ENCODE results near the gene MRPL14.
A peak's percentile ranks its signal among the peaks of the same experiment; 100 is the strongest.

The MRPL14 gene

DNA sequence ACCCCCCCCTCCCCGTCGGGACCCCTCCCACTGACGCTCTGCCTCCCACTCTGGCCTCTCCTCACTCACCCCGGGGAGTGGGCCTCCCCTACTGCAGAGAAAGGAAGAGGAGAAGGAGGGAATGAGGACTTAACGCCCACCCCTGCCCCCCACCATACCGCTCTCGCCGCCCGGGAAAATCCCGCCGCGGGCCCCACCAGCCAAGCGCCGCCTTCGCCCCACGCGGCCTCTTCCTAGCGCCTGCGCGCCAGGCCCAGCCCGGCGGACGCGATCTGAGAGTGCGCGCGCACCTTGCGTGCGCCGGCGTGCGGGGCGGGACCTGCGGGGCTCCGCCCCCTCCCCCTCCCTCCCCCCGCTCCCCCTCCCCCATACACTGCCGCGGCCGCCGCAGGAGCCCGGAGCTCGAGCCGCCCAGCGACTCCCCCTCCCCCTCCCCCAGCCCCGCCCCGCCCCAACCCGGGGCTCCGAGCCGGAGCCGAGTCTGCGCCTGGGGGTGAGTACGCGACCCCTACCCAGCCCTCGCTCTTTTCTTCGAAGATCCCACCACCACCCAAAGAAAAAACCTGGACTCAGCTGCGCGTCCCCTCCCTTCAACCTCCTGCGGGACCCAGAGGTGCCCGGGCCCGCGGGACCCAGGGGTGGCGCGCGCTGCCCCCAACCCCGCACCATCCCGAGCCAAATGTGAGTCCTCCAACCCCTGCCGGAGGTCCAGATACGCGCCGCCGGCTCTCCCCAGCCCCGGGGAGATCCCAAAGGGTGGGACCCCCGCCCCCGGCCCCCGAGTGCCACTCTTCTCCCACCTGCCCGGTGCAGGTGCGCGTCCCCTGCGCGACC is at the start of gene MRPL14, which contains the start of gene TMEM63B:
MRPL14 (minus strand) TSS at position 267 of the 834 bp plus-strand sequence. CDS start 10,841 bp downstream, outside the sequence.
TMEM63B (plus strand) TSS at position 369 of the 834 bp plus-strand sequence. CDS start 7,031 bp downstream, outside the sequence.
- peak; percentile 99 for DNase-seq (ENCODE audit: low spot score)

DNA sequence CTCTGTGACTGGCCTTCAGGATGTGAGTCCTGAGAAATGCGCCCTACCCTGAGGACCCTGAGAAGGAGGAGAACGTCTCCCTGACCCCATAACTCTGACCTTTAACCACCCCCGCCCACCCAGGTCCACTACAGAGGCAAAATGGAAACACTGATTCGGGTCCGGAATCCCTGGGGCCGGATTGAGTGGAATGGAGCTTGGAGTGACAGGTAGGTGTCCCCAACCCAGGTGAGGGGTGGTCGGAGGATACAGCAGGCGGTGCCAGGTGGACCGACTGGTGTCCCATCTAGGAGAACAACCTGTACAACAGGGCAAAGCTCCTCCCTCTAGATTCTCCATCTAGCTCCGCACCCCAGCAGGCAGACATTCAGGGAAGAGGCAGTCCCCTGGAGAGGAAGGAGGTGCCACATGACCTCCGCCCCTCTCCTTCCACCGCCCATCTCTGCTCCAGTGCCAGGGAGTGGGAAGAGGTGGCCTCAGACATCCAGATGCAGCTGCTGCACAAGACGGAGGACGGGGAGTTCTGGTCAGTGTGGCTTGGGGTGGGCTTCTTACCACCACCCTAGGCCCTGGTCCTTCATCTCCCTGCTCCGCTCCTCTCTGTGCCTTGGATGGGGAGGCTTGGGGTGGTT is 49.0 kb upstream of the MRPL14 start:
- no peak for DNase-seq (ENCODE audit: low spot score)

DNA sequence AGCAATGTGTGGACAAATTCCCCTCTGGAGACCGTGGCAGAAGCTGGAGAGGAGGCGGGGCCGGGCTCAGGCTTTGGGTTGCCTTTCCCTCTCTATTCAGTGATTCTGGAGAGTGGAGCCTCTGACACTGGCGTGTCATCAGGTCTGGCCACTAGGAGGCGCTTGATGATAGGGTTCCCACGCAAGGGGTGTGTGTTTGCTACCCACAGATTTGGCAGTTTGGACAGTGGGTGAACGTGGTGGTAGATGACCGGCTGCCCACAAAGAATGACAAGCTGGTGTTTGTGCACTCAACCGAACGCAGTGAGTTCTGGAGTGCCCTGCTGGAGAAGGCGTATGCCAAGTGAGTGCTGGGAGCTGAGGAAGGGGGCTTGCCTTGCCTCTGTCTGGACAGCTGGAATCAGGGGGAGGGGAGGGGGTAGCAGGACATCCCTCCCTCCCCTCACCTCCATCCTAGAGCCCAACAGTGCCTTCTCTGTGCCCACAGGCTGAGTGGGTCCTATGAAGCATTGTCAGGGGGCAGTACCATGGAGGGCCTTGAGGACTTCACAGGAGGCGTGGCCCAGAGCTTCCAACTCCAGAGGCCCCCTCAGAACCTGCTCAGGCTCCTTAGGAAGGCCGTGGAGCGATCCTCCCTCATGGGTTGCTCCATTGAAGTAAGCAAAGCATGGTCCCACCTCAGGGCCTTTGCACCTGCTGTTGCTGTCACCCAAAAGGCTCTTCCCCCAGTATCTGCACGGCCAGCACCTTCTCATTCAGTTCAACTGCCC is 45.7 kb upstream of the MRPL14 start:
- peak; percentile 93 for DNase-seq (ENCODE audit: low spot score)

DNA sequence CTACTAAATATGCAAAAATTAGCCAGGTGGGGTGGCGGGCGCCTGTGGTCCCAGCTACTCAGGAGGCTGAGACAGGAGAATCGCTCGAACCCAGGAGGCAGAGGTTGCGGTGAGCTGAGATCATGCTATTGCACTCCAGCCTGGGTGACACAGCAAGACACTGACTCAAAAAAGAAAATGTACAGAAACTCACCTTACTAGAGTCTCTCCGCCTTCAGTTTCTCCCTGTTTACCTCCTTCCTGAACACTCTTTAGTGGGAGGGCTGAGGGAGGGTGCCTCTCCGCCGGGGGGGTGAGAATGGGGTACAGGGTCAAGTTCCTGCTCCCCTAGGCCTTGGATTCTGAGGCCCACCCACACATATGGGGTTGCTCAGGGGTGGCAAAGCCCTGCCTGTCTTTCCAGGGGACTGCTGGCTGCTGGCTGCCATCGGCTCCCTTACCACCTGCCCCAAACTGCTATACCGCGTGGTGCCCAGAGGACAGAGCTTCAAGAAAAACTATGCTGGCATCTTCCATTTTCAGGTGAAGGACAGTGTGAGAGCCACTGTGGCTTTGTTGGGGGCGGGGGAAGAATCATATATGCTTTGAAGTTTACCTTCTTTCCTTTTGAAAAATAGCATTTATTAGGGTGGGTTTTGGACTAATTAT is 44.8 kb upstream of the MRPL14 start:
- no peak for DNase-seq (ENCODE audit: low spot score)

DNA sequence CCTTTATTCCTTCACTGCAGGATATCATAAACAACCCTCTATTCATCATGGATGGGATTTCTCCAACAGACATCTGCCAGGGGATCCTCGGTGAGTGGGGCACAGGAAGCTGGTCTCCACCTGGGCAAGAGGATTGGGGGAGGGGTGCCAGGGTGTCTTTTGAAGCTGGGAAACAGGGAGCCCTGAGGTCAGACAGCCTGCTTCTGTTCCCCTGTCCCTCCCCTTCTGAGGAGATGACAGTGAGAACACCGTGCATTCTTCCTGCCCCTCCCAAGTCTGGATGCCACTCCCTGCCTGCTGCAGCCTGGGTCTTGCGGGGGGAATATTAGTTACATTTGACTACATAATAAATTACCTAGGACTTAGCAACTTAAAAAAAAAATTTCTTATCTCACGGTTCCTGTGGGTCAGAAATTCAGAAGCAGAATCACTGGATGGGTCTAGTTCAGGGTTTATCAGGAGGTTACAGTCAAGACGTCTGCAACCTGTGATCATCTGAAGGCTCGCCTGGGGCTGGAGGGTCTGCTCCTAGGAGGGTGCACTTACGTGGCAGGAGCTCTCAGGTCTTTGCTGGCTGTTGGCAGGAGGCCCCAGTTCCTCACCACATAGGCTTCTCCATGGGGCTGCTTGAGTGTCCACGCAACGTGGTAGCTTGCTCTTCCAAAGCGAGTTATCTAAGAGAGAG is 42.8 kb upstream of the MRPL14 start:
- no peak for DNase-seq (ENCODE audit: low spot score)

DNA sequence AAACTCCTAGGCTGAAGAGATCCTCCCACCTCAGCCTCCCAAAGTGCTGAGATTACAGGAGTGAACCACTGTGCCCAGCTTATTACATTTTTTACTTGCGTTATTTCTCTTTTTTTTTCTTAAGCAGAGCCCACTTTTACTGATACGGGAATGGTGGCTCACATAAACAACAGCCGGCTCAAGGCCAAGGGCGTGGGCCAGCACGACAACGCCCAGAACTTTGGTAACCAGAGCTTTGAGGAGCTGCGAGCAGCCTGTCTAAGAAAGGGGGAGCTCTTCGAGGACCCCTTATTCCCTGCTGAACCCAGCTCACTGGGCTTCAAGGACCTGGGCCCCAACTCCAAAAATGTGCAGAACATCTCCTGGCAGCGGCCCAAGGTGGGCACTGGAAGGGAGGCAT is 41.9 kb upstream of the MRPL14 start:
- DNase-seq (ENCODE audit: low spot score), result no peak

DNA sequence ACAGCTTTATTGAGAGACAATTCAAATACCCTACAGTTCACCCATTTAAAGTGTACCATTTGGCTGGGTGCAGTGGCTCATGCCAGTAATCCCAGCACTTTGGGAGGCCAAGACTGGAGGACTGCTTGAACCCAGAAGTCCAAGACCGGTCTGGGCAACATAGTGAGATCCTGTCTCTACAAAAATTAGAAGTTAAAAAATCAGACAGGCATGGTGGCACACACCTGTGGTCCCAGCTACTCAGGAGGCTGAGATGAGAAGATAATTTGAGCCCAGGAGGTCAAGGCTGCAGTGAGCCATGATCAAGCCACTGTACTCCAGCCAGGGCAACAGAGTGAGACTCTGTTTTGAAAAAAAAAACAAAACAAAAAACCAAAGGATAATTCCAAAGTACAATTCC is 40.3 kb upstream of the MRPL14 start:
- no peak for DNase-seq (ENCODE audit: low spot score)

DNA sequence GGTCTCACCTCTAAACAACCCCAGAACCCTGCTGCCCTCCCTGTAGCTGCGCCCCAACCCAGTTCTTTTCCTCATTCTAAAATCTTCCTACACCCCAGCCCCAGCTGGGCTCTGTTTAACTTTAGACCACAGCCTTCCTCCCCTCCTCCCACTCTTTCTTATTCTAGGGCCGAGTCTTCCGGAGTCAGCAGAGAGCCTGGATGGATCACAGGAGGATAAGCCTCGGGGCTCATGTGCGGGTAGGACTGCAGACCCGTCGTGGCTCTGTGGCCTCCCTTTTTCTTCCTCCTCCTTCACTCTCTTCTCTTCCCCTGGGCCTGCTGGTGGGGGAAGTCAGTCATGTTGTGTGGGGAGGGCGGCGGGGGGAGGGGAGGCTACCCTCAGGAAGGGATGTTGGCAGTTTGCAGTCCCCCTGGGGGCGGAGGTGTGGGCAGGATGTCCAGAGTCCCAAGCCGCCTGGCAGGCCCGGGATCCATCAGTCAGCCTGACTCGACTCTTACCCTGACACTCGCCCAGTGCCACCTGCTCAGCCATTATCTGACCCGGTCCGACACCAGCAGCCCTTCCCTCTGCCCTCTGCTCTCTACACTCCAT is 39.4 kb upstream of the MRPL14 start:
- DNase-seq (ENCODE audit: low spot score), result peak; percentile 55

DNA sequence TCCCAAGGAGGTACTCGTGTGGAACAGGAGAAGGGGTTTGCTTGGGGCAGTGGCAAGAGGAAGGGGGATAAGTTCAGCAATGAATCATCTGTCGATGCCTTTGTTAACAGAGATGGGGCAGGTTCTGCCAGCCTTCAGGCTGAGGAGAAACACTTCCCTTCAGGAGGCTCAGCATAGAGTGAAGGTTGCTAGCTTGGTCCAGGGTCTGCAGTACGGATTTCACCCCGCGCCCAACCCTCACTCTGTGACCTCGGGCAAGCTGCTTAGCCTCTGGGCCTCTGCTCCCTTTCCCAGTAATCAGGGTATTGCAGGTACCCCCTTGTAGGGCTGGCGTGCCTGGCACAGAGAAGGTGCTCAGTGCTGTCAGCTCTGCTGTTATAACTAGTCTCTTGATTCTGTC is 38.9 kb upstream of the MRPL14 start:
- DNase-seq (ENCODE audit: low spot score), result no peak

DNA sequence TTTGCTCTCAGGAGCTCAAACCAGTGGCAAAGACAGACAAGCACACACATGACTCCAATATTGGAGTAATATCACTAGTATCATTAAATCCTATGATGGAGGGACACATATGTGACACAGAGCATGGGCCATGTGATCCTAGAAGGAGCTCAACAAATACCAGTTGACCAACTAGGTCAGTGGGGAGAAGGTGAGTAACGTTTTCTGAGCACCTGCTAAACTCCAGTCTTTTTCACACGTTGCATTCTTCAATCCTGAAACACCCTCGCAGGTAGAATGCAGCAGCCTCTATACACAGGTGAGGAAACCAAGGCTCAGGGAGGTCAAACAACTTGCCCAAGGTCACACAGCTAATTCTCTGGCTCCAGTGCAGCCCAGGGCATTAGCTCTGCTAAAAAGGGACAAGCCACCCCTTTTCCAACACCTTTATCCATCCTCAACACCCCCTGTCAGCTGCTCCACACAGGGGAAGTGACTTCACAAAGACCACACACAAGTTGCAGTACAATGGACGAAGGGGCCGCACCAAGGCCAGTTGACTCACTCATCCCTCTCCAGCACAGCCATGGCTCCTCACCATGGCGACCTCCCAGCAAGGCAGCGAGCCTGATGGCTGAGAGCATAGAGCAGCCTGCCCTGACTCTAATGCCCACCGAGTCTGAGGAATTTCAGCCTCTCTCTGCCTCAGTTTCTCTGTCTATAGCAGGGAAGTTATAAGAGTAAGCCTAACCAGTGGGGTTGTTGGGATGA is 35.8 kb upstream of the MRPL14 start:
- DNase-seq (ENCODE audit: low spot score), result no peak

DNA sequence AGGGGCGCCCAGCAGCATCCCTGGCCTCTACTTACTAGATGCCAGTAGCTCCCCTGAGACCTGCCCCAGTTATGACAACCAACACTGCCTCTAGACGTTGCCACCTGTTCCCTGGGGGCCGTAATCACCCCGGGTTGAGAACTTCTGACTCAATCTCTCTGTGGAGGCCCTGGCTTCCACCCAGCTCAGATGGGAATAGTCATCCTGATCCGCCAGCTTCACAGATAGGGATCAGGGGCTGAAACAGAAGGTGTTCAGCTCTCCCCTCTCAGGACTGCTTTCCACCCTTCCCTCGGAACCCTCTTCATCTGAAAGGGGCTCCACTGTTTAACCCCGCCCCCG is 34.7 kb upstream of the MRPL14 start:
- no peak for DNase-seq (ENCODE audit: low spot score)

DNA sequence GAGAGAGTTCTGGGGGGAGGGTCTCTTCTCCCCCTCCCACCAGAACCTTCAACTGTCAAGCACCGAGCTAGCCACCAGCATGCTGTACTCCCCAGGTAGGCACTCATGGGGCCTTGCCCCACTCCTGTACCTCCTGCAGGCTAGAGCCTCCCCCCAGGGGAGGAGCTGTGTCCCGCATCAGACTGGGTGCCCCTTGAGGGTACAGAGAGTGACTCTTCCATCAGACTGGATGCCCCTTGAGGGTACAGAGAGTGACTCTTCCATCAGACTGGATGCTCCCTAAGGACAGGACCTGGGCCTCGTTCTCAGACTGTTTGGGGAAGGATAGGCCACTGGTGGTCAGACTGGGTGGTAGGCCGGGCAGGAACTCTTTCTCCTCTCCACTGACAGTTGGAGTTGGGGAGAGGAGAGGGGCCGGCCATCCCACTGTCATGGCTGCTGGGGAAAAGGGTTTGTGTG is 31.5 kb upstream of the MRPL14 start, which contains the start of gene CAPN11:
CAPN11 (plus strand) TSS at position 51 of the 459 bp plus-strand sequence; CDS start at position 80, 29 bp downstream.
- no peak for DNase-seq (ENCODE audit: low spot score)

DNA sequence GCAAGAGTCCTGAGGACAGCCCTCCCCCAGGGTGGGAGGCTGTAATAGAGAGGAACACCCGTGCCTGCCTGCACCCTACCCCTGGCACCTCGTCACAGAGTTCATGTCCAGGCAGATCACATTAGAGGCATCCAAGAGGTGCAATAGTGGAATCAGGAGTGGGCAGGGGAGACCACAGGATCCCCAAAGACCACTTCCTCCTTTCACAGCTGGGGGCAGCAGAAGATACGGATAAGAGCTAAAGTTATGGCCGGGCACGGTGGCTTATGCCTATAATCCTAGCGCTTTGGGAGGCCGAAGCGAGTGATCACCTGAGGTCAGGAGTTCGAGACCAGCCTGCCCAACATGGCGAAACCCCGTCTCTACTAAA is 29.9 kb upstream of the MRPL14 start:
- DNase-seq (ENCODE audit: low spot score), result no peak

DNA sequence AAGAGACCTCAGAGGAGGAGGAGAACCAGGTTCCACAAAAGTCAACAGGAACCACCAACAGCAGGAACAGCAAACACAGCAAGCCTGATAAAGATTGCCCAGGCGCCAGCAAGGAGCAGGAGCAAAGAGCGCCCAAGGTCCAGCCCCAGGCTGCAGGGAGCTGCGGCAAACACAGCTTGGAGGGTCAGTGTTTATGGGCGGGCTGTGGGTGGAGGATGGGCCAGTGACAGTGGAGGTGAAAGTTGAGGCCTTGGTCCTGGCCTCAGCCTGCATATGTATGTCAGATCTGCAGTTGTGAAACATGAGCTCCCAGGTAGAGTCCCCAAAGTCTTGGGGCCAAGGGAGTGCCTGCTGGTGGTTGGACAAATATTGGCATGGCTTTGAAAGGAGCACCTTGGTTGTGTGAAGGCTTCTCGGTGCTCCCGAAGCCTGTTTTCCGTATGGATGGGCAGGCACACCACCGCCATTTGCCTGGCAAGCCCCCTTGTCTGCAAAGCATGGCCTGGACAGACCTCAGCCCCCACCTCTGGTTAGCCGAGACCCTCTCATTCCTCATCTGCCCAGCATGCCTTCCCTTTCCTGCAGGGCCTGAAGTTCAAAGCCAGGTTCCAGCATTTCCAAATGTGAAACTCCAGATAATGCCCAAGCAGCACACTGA is 29.4 kb upstream of the MRPL14 start:
- DNase-seq (ENCODE audit: low spot score), result no peak

DNA sequence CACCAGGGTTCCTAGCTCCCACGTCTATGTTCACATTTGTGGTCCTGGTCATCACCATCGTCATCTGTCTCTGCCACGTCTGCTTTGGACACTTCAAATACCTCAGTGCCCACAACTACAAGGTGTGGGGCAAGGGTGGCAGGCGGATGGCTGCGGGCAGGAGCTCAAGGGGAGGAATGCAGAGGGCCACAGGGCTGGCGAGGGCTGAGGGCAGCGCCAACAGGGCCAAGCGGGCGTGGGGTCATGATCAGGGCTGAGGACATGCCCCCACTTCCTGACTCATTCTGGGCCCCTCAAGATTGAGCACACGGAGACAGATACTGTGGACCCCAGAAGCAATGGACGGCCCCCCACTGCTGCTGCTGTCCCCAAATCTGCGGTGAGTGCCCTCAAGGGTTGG is 26.8 kb upstream of the MRPL14 start:
- no peak for DNase-seq (ENCODE audit: low spot score)

DNA sequence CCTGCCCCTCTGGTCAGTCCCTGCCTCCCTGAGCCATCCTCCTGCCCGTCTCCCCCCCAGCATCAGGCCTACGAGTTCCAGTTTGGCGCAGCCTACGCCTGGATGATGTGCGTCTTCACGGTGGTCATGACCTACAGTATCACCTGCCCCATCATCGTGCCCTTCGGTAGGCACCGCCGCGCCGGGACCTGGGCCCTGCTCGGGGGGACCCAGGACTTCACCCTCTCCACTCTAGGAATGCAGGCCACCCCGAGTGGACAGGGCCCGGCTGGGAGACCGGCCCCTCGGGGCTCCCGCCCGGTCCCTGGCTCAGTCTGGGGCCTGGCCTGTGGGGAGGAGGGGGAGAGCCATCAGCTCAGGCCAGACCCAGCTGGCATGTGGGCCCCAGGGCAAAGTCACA is 25.3 kb upstream of the MRPL14 start:
- DNase-seq (ENCODE audit: low spot score), result no peak

DNA sequence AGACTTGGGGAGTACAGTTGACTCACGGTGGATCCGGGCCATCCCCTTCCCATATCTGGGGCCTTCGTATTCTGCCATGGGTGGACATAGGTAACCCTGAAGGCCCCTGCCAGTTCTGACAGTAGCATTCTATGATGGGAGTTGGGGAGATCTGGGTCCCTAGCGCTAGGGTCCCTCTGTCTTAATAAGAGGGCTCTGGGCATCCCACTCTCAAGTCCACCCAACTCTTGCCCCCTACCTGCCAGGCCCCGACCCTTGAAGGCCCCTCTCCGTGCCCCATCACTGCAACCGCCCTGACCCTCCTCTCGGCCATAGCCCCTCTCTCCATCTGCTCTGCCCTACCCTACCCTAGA is 24.8 kb upstream of the MRPL14 start:
- DNase-seq (ENCODE audit: low spot score), result no peak

DNA sequence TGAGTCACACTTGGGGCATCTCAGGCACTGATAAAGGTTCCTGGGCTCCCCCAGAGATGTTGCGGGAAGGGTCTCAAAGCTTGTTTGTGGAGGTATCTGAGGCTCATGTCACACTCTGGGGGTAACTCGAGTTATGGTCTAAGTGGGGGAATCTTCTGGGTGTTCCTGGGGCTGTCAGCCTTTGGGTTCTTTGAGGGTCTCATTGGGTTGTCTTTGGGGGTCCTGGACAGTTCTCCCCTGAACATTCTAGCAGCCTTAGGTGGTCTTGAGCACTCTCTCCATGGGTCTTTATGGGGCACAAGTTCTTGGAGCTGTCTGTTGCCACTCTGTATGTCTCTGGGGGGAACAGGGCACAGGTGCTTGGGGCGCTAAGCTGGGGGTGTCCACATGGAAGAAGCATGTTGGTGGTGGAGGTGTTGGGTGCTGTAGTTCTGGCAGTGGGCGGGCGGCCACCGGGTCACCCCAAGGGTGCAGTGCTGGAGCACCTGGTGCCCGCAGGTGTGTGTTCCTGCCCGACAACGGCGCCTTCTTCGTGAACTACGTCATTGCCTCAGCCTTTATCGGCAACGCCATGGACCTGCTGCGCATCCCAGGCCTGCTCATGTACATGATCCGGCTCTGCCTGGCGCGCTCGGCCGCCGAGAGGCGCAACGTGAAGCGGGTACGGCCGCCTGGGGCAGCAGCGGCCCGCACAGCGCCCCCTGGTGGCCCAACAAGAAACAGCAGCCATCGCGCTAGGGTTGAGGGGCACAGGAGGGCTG is 24.3 kb upstream of the MRPL14 start:
- peak; percentile 98 for DNase-seq (ENCODE audit: low spot score)

DNA sequence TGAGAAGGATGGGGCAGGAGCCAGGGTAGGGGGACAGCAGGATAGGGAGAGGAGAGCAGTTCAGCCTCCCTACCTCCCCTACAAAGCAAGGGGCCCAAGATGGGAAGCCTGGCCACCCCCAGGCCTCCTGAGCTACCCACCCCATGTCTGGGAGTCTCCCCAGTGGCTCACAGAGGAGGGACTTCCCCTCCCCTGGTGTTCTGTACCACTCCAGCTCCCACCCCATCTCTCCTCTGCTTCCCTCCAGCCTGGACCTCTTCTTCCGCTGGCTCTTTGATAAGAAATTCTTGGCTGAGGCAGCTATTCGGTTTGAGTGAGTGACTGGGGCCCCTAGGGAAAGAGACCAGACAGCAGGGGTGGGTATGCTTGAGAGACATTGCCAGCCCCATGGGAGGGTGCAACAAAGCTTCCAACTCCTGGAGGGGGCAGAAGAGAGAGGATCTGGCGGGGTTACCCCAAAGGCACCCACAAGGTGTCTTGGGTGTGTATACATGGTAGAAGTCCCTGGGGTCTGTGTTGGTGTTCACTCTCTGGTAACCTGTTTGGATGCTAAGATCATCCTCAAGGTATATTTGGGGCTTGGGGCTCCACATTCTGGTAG is 23.2 kb upstream of the MRPL14 start:
- DNase-seq (ENCODE audit: low spot score), result no peak
